HG03095 (cell line): Measurements from ENCODE around the gene OR2T27.
A peak's percentile ranks its signal among the peaks of the same experiment; 100 is the strongest.
"Not testable (repeated sequence)": the region's sequence is repeated elsewhere in the genome, so short reads cannot be mapped to it uniquely, and the experiment has no call there.

Experiments used
- ATAC-seq: cut with Tn5 transposase; IDR thresholded peaks from one replicate; pipeline ENCODE4 v1.9.1; 2021; ENCODE audit warnings: moderate library complexity; ENCODE audit not compliant: unreplicated experiment

Gene OR2T27, protein sequence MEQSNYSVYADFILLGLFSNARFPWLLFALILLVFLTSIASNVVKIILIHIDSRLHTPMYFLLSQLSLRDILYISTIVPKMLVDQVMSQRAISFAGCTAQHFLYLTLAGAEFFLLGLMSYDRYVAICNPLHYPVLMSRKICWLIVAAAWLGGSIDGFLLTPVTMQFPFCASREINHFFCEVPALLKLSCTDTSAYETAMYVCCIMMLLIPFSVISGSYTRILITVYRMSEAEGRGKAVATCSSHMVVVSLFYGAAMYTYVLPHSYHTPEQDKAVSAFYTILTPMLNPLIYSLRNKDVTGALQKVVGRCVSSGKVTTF

DNA sequence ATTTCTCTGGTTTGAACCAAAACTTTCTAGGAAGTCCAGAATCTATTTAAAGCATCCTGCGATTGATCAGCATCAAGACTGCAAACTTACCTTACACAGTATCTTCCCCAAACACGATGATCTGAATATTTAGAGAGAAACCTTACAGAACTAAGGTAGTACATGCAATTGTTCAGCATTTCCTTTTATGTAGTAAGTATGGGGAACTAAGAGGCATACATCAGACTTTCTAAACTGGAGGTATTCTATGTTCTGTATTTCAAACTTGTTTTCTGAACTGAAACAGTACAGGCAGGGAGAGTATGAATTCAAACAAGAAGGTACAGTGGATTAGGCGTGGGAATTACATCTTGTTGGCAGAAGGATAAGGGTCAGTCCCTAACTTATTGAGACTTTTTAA, at the start of gene OR2T27:
Gene OR2T27 (minus strand): TSS at position 175 of the 400 bp plus-strand sequence. CDS start 4,644 bp downstream, outside the sequence.
- peak; percentile 70 for ATAC-seq

DNA sequence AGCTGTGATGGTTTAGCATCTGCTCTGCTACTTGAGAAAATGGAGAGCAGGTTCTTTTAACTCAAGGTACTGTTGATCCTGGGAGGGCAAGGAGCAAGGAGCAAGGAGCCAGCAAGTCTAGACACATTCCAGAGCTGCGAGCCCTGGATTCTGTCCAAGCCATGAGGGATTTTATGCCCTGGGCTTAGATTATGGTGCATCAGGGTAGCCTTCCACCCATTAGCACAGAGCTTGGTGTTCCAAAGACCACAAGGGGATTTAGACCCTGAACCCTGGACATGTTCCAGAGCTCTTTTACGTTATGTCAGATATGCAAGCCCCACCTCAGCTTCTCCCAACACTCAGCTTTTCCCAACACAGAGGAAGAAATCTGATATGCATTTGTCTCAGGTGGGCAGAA, 49.3 kb upstream of the OR2T27 start:
- ATAC-seq: no peak

DNA sequence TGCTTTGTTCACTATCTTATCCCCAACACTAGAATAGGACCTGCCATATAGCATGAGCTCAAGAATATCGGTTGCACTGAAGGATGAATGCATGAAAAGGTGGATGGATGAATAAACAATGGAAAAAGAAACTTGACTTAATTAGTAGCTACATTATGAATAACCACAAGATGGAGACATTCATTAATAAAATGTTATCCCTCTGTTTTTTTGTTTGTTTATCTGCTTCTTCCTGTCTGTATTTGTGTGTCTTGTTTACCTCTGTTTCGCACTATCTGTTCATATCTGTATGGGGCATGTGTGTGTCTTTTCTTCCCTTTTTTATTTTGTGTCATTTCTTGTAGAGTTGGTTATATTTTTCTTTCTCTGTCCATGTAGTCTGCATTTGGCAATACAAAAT, 48.3 kb upstream of the OR2T27 start:
- no peak for ATAC-seq

DNA sequence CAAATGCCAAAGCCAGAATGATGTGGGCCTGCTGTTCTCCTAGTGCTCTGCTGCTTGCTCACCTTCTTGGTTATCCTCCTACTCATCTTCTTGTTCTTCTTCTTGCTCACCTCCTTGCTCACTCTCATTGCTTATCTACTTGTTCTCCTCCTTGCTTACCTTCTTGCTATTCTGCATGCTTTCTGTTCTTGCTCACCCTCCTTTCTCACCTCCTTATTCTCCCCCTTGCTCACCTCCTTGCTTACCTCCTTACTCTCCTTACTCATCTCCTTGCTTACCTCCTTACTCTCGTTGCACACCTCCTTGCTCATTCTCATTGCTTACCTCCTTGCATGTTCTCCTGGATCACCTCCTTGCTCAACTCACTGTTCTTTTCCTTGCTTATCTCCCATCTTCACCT, 47.4 kb upstream of the OR2T27 start, which contains the start of gene OR14I1:
Gene OR14I1 (minus strand): TSS at position 53 of the 400 bp plus-strand sequence.
- ATAC-seq: no peak

DNA sequence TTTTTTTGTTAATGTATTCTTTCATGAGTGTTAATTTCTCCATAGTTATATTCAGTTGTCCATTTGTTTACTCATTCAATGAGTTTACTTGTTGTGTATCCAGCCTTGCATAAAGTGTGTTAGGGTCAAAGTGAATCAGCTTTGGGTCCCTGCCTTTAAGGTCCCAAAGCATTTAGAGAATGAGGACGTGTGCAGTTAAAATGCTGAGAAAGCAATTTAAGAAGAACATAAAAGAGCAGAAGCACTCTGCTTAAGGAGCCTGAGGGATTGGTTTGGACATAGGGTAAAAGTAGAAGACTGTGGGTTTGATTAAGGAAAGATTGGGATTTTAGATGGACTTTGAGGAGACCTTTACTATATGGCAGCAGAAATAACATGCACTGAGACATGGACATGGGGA, 43.8 kb upstream of the OR2T27 start:
- no peak for ATAC-seq

DNA sequence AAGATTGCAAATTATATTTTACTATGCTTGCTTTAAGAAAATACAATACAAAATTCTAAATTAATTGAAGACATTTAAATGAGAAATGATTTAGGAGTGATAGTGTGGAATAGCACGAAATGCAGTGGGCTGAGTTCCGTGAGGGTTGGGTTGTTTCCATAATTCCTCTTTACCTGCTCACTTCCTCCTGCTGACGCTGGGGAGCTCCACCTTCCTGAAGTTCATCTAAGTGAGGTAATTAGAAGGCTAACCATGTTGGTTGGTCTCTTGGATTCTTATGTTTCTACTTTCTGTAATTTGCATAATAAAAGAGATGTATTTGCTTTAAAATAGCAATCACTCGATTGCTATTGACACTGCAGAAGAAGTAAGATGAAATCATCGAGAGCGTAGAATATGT, 42.6 kb upstream of the OR2T27 start:
- no peak for ATAC-seq

DNA sequence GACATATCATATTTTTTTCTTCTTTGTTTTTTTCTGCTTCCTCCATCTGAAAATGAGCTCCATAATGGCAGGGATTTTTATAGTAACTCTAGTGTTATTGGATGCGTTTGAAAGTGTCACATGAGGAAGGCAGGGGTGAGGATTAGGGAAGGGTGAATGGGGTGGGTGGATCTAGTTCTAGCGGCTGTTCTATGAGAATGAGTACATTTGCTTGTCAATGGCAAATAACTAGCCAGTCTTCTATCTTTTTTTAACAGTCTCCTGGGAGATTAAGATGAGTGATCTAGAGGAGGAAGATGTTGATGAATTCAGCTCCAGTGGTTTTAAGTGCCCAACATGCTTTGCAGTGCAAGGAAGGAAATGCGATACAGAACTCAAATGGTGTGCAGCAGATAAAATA, 41.4 kb upstream of the OR2T27 start:
- ATAC-seq: no peak

DNA sequence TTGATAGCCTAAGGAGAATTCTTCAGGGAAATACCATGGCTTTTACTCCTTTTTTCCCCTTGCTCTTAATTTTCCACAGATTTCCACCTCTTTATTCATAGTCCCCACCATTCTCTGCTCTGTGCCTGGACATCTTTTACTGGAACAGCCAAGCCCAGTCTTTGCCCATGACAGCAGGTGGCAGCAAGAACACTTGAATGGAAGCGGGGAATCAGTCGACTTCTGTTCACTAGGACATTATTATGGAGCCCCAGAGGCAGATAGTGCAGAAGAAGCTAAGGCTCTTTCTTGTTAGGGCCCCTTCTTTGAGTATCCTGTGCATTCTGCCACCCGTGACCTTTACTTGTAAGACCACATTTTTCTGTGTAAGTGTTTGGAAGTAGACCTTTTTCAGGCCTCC, 40.9 kb upstream of the OR2T27 start:
- no peak for ATAC-seq

DNA sequence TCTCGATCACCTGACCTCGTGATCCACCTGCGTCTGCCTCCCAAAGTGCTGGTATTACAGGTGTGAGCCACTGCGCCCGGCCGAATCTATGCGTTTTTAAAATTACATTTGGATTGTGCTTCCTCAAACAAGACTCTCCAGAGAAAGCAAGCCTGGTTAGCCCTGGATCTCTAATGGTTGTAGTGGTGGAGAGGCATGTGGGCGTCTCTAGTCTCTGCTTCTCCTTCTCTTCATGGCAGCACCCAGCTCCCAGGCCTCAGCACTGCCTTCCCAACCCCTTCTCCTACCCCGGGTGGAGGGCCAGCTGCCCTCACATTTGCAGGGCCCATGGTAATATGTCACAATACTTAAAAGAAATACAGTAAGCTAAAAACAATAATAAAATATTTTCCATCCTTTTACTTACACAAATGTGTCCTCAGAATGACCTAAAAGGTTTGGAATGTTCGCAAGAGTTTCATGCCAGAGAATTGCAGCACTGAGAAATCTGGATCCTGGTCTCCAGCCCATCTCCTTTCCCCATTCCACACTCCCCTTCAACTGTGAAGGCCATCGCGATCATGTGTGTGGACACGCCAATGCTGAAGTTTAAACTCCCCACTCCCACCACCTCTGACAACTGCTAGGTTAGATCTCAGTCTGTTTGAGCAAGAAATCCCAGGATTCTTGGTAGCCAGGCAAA, 40.3 kb upstream of the OR2T27 start:
- no peak for ATAC-seq

DNA sequence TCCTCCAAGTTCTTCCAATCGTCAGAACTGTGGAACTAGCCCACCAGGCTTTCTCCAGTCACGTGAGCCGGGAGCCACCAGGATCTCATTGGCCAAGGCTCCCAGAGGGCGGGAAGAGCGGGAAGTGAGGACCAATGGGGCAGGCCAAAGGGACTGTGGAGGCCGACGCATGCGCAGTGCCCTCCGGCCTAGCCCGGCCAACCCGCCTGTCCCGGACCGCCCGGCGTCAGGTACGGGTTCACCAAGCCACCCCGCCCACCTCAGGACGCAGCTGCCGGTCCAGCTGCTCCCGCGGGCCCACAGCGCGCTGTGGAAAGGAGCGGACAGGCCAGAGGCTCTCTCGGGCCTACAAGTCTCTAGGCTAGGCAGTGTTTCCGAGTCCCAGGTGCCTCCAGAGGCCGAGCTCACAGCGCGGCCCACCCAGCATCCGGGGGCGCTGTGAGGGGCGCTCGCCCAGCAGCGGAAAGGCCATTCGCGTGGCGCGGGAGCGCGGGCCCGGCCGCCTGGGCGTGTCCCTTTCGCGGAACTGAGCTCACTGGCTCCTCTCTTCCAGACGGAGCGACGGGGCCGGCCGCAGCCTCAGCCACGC, 36.3 kb upstream of the OR2T27 start:
- no peak for ATAC-seq

DNA sequence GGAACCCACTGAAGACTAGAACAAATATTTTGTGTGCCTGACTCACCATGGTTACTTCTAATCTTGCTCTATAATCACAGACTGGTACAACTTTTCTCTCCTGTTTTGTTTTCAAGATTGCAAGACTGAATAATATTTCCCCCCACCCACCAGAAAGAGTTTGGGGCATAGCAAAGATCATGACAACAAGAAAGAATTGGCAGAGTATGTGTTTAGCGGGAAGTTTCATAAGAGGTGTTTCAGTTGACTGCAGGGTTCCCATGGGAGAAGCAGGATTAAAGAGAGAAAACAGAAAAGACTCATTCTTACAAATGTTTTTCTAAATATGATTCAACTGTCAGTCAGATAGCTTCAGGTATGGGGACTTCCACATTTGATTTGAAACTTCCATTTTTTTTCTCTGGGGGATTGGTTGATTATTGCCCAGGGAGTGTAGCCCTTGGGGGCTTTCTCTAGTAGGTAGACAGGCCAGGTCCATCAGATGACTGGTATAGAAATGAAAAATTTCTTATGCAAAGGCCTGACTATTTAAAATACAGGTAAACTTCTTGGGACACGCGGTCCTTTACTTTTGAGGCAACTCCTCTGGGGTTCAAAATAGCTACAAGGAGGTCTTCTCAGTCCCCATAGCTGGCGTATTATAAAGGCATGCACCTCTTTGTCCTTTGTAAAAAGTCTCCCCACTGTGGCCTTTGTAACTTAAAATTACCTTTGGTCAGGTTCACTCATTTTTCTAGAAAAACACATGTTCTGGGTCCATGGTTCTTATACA, 33.4 kb upstream of the OR2T27 start:
- peak; percentile 66 for ATAC-seq

DNA sequence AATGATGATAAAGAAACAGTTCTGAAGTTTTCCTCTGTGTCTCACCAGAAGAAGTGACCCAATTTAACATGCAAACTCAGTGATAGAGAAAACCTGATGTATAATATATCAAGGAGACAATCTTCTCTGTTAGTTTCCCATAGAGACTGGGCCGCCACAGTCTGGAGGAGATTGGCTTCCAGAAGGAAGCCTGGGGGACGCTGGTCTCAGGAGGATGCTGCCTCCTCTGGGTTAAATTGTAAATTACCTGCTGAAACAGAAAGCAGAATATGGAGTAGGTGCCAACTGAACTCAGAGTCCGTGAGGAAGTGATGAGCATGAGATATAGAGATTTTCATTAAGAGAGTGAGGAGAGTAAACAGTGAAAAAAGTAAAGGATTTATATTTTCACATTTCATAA, 31.5 kb upstream of the OR2T27 start:
- ATAC-seq: peak; percentile 75

DNA sequence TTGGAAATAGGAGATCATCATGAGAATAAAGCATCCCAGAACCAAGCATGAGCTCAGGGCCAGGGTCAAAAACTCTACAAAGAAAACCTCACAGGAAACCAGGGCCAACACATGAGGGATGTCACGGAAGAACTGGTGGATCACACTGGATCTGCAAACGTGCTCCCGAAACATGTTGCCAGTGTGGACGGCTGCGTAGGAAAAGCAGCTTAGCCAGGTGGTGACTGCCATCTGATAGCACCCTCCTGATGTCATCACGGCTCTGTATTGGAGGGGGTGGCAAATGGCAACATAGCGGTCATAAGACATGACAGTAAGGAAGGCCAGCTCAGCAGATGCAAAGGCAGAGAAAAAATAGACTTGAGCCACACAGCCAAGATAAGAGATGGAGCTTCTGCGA, 26.3 kb upstream of the OR2T27 start:
- ATAC-seq: no peak

DNA sequence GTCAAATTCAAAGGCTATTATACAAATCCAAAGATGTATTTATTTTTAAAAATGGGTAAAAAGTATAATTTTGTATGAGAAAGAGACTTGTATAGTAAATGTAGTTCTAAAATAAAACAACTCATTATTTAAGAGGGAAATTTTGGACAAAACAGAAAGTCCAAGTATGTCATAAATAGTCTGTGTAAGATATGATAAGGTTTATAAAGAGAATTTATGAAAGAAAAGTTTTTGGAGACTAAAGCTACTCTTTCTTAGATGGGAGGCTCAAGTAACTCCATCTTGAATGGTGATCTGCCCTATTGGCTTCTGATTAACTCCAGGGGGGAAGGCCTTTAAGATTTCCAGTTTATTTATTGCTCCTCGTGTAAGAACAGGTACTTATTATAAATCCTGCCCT, 14.7 kb upstream of the OR2T27 start:
- no peak for ATAC-seq

DNA sequence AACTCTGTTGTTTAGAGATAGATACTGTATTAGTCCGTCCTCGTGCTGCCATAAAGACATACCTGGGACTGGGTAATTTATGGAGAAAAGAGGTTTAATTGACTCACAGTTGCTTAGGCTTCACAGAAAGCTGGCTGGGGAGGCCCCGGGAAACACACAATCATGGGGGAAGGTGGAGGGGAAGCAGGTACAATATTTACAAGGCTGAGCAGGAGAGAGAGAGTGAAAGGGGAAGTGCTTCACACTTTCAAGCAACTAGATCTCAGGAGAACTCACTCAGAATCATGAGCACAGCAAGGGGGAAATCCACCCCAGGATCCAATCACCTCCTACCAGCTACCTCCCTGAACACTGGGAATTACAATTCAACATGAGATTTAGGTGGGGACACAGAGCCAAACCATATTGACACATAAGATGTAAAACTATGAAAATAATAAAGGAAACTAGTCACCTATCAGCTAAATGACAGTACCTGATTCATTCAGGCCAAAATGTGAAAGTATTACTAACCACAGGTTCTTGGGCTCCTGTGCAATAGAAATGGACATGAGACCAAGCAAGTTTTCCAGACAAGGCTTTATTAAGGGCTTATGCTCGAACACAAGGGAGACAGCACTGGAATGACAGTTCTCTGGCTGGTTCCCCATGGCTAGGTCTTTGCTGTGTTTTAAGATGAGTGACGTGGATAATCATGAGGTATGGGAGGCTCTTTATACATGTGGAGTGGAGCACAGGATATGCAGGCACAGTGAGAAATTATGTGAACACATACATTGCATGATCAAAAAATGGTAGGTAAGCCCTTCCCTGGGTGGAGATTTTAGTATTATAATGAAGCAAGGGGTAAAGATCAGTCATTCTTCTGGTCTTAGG, 8.4 kb upstream of the OR2T27 start:
- ATAC-seq: peak; percentile 98

DNA sequence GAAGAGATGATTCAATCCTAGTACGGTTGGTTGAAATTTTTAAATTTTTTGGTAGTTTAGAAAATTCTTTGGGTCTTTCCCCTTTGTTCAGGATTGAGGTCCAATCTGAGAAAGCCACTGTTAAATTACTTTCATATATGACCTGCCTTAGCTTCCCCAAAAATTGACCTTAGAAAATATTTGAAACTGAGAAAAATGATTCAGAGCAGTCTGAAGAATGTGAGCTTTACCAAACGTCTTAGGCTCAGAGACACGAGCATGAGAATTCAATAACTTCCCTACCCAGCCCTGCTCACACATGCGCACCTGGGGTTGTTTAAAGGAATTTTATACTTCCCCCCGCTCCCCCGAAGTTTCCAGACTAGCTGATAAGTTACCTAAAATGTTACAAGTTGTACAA, 1.5 kb upstream of the OR2T27 start:
- ATAC-seq: not testable (repeated sequence)

DNA sequence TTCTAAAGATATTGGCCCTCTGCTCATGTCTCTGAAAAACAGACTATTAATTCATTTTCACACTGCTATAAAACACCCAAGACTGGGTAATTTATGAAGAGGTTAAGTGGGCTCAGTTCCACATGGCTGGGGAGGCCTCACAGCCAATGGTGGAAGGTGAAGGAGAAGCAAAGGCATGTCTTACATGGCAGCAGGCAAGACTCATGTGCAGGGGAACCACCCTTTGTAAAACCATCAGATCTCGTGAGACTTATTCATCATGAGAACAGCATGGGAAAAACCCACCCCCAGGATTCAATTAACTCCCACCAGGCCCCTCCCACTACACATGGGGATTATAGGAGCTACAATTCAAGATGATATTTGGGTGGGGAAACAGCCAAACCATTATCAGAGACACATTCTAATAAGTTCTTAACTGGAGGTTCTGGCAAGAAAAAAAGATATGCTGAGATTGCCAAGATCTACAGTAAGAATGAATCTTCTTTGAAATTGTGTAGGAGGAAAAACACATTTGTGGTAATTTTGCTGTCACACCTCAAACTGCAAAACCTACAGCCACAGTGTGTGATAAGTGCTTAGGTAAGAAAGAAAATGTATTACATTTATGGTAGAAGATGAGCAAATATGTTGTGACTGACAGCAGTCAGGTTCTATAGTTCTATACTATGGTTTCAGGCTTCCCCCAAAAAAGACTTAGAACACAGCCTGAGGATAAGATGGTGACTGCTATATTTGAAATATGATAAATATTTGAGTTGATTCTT, 6.4 kb downstream of the OR2T27 start:
- not testable (repeated sequence) for ATAC-seq

DNA sequence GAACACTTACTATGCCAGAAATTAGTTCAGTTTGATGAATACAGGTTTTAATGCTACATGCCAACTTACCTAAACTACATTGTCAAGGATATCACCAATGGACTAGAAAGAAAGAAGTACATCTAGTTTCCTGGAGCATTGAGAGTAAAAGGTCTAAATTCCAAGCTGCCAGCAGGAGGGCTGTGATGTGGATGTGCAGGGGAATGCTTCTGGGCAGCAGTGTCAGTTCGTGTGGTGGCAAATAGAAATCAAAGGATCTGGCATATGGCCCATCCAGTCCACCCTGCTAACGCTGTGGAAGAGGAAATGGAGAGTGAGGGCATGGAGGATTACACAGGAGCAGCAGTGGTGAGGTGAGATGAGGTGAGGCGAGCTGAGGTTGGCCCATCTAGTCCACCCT, 10.2 kb downstream of the OR2T27 start, which contains the start of gene OR2T35:
Gene OR2T35 (minus strand): TSS at position 101 of the 400 bp plus-strand sequence. CDS start 6,020 bp downstream, outside the sequence.
- not testable (repeated sequence) for ATAC-seq

DNA sequence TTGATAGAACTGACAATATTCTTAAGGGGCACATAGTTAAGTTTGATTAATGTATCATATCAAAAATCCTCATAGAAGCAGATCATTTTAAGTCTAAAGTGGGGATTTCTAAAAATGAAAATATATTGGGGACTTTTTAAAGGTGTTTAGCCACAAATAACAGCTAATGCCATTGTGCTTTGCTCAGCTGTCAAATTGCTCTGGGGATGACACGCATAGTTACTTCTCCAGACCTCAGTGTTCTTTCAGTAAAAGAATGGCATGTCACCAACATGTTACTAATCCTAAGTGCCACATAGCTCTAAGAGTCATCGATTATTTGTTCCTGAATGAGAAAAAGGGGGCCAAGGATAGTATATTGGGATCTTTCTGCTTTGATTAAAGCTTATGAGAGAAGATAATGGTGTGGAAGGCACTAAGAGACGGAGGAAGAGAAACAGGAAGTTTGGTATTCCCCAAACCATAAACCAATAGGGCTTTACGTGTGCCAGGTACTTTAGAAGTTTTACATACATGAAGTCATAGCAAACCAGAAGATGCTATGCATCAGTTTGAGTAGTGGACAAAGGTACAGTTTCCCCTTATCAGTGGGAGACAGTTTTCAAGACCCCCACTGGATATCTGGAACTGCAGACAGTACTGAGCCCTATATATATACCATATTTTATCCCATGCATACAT, 12.2 kb downstream of the OR2T27 start:
- ATAC-seq: peak; percentile 60
